NCI-H2227 treated with DMSO at 0.1 percent for 48 hours (cell line): ENCODE data around the gene PARP4.
"Not testable (repeated sequence)": the region's sequence is repeated elsewhere in the genome, so short reads cannot be mapped to it uniquely, and the experiment has no call there.

Experiments used
- DNase-seq: peaks from one replicate; lab custom pipeline; 2025; lab: John Stamatoyannopoulos, UW

PARP4 gene

GRCh38 chr13:24505756-24506155 lies 6.8 kb downstream of the PARP4 start:
- DNase-seq, result no peak

DNA sequence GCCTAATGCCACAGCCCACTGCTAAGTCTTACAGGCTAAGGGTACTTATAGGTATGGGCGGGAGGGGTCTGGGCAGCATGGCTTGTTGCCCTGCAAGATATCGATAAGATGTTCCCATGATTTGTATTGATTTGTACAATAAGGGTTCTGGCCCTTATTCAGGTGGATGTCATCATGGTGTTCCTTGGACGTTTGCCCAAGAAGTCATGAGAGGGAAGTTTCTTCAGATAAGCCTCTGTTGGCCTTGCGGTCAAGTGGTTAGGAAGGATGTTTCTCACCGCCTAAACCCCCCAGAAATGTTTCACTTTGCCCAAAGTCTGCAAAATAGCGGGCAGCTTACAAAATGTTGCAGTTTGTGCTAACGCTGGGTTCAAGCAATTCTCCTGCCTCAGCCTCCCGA lies 7.3 kb downstream of the PARP4 start:
- no peak for DNase-seq

DNA sequence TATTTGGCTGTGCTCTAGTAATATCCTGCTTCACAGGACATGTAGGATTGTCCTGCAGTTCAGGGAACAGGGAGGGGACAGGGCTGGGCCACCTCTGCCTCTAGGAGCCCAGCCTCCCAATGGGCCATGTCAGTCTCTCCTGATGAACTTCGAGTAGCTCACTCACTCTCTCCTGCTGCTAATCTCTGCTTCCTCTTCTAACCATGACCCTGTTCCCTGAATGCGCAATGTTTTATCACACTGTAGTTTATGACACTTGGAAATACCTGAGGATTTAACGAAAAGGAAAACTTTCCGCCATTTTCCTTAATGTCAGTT lies 9.2 kb downstream of the PARP4 start:
- DNase-seq, result no peak

DNA sequence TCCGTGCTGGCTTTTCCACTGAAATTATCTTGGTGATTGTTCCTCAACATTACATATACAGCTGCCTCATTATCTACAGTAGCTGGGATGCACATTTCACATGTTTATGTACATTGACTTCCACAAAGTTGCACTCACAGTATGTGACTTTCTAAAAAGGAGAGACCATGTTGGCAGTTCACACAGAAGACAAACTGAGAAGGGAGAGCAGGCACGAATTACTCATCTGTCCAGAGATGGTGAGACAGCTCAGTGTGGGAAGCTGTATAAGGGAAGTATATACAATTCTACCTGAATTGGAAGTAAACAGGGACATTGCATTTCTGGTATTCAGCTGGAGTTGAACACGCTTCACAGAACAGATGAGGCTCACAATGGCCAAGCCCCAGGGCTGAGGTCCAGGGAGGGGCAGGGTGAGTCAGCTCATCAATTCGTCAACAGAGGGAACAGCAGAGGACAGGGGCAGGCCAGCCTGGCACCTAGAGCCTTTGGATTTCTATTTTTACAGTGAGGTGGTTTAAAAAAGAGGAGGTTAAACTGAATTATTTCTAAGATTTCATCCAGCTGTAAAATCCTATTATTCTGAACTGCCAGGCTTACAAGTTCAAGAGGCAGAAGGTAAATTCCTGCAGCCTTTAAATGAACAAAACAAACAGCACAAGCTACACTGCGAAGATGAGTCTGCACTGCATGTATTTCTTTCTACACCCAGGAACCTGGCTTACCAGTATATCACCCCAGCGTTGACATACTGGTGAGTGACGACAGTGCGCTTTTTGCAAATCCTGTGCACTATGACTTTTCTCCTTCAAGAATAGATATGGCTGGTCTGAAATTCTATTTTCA lies 9.8 kb downstream of the PARP4 start:
- no peak for DNase-seq

- DNase-seq, result no peak
Measured at GRCh38 chr13:24500977-24501376, 11.6 kb downstream of the PARP4 start.

DNA sequence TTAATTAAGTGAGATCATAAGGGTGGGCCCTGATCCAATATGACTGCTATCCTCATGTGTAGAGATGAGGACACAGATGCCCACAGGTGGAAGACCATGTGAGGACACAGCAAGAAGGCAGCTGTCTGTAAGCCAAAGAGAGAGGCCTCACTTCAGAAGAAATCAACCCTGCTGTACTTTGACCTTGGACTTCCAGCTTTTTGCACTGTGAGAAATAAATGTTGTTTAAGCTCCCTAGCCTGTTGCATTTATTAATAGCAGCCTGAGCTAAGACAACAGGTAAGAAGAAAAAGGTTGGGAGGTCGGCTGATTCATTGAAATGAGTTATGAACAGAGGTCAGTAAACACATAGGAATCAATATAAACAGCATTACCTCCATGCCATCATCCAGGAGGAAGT lies 14.8 kb downstream of the PARP4 start:
- DNase-seq, result no peak

- not testable (repeated sequence) for DNase-seq
Measured at GRCh38 chr13:24496295-24496694, 16.3 kb downstream of the PARP4 start.

- DNase-seq, result no peak
Measured at GRCh38 chr13:24495151-24495729, 17.3 kb downstream of the PARP4 start.

DNA sequence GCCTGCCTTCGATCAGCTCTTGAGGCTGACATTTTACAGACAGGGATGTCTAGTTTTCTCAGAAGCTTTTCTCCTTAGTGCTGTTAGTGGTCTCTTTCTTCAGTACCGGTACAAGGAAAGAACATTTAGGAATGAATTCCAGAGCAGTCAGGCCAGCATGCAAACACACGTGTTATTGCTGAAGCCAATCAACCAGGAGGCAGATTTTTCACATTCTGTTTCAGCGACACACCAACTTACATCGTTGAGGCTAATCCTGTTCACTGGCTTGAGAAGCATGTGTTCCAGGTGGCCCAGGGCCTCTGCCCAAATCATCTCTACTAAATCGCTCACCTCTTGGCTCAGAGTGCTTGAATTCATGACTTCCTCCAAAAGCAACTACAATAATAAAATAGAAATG lies 19.2 kb downstream of the PARP4 start:
- DNase-seq, result no peak

- no peak for DNase-seq
Measured at GRCh38 chr13:24491845-24492244, 20.7 kb downstream of the PARP4 start.

- DNase-seq, result no peak
Measured at GRCh38 chr13:24489721-24490120, 22.9 kb downstream of the PARP4 start.

DNA sequence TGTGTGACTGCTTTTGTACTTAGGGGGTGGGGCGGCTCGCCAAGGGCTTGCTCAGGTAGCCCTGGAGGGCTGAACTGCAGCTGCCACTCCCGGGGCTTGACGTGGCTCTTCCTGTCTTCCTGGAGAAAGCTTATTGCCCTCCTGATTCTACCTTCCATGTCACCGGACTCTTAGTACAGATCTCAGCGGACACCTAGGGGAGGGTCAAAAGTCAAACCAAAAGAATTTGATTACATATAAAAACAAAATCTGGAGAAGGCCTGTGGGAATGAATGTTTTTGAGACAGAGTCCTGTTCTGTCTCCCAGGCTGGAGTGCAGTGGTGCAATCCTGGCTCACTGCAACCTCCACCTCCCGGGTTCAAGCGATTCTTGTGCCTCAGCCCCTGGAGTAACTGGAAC lies 24.5 kb downstream of the PARP4 start:
- DNase-seq, result not testable (repeated sequence)

DNA sequence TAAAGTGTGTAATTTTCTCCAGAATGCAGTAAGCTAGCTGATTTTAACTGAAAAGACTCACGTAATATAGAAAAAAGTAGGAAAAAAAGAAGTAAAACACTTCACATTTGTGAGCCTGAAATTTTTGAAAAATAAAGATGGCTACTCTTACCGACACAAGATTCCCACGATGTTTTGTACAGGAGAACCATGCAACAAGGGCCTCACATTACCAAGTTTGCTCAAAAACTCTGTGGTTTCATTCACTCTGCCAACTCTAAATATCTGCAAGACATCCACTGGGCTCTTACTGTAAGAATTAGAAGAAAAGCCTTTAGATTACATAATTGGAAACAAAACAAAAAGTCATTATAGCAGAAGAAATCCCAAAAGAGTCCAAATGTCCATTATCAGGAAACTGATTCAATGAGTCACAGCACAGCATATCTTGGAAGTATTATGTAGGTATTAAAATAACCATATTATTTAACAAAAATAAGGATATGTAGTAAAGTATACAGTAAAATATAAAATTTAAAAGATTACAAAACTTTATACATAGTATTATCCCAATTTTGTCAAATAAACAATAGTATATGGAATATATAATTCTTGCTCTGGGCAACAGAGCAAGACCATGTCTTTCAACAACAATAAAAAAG lies 26.4 kb downstream of the PARP4 start:
- DNase-seq, result not testable (repeated sequence)

DNA sequence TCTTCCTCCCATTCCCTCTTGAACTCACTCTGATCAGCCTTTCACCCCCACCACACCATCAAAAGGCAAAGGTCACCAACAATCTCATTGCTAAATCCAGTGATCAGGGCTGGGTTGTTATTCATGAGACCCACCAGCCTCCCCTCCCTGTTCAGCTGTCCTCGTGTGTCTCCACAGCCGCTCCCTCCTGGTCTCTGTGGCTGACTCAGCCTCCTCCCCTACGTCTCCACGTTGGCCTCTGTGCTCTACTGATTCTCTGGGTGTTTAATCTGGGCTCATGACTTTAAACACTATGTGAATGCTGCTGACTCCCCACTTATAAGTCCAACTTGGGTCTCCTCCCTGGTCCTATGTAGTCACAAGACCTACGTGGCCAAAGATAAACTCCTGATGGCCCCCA lies 38.9 kb downstream of the PARP4 start:
- no peak for DNase-seq

DNA sequence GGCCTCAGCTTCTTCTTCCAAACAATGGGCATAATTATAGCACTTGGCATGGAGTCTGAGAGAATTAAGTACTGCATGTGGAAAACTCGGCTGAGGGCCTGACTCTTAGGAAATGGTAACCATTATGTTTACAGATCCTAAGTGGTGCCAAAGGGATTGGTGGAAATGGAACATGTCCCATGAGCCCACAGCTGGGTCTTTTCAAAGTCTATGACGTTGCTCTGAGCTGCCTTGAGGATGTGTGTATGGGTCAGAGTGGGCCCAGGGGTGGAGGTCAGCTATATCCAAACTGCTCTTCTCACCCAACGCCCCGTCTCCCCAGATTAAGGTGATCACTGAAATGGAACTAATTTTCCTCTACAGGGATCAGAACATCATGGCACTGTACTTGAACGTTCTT lies 40.4 kb downstream of the PARP4 start:
- not testable (repeated sequence) for DNase-seq

- DNase-seq, result no peak
Measured at GRCh38 chr13:24463078-24463477, 49.5 kb downstream of the PARP4 start.

DNA sequence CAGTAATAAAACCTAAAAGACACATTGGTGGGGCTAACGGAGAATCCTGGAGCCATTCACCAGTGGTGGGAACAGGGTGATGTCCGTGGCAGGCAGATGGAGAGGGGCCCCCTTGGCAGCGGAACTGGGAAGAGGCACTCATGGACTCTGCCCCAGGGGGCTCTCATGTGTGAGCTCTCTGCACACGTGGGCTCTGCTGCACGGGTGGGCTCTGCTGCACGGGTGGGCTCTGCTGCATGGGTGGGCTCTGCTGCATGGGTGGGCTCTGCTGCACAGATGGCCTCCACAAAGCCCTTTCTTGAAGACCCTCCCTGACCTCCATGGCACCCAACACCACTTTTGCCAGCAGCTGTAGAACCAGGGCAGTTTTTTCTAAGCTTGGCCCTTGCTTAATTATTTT lies 52.3 kb downstream of the PARP4 start:
- DNase-seq, result no peak

GRCh38 chr13:24459726-24460125 lies 52.9 kb downstream of the PARP4 start:
- no peak for DNase-seq

DNA sequence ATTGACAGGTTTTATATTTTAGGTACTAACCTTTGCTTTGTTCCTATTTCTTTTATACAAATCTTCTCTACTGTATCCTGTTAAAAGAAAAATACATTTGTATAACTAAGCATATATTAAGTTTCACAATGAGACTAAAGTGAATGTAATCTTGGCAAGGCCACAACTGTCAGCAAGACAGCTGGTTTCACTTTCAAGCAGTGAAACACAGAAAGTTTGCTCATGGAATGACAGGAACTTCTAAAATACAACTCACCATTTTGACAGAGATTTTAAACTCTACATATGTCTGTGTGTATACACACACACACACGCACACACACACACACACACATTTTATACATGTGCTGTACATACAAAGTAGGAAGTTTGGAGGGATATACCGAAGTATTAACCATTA lies 53.3 kb downstream of the PARP4 start:
- DNase-seq, result no peak

DNA sequence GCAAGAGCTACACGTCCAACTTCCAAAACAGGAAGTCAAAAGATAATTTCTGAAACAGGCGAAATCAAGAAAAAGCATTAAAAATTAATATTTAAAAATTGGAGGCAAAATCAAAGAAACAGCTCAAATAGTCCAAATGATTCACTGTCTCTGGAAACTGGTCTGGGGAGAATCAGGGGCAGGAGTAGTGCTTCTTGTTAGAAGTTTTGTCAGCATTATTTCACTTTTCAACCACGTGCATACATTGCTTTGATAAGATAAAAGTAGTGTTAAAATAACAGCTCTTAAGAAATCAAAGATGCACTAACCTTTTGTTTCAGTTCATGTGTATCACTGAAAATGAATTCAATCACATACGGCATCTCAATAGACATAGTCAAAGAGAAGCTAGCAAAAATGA lies 53.8 kb downstream of the PARP4 start:
- no peak for DNase-seq

GRCh38 chr13:24456396-24456795 lies 56.2 kb downstream of the PARP4 start:
- no peak for DNase-seq

GRCh38 chr13:24454056-24454455 lies 58.5 kb downstream of the PARP4 start:
- DNase-seq, result no peak

GRCh38 chr13:24452044-24452443 lies 60.5 kb downstream of the PARP4 start:
- no peak for DNase-seq

DNA sequence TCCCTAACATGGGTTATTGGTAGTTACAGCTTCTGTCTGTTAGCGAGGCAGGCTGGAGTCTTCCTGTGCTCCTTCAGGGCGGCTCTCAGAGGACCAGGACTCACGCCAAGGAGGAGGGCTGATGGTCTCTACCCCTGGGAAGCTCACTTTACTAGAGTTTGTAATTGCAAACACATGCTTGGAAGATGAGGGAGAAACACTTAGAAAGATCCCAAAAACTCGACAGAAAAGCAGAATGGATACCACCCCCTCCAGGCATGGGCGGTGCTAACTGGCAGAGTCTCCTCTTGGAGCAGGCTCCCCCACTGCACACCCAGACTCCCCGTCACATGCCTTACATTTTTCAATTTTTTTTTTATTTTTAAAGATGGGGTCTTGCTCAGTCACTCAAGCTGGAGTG lies 62.0 kb downstream of the PARP4 start:
- no peak for DNase-seq
